HG03066 (cell line): Measurements from ENCODE around the gene NPW.
A peak's percentile ranks its signal among the peaks of the same experiment; 100 is the strongest.

Source experiments
- ATAC-seq: cut with Tn5 transposase; IDR thresholded peaks from one replicate; pipeline ENCODE4 v1.9.1; 2021; ENCODE audit warnings: low read depth; ENCODE audit not compliant: unreplicated experiment

The NPW gene

GRCh38 chr16:1983544-1984346 is 35.8 kb upstream of the NPW start, which contains the start of gene GFER:
GFER (plus strand) TSS chr16:1984193; CDS start chr16:1984219, 26 bp downstream.
- peak; percentile 75 for ATAC-seq

DNA sequence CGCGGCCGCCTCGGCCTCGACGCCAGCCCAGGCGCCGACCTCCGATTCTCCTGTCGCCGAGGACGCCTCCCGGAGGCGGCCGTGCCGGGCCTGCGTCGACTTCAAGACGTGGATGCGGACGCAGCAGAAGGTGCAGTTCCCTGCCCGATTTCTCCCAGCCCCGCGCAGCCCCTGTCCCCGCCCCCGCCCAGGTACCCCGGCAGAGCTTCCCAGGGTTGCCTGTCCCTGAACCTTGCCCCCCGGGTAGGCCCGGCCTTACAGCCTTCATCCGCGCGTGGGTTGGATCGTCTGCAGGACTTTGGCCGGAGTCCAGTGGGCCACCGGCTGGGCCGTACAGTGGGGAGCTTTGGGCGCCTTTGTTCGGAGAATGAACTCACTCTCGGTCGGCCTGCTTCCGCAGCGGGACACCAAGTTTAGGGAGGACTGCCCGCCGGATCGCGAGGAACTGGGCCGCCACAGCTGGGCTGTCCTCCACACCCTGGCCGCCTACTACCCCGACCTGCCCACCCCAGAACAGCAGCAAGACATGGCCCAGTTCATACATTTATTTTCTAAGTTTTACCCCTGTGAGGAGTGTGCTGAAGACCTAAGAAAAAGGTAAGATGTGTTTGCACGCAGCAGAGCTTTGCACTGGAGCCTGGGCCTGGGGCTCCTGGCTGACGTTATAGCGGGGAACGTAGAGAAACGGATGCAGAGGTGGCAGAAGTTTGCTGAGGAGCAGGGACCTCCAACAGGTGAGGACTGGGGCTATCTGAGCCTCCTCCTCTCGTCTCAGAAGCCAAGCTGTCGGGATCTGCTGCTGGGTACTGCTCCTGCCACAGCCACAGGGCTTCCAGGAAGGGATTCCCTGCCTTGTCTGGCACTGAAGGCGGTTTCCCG is 35.0 kb upstream of the NPW start:
- ATAC-seq, result no peak

GRCh38 chr16:1985466-1986150 is 34.0 kb upstream of the NPW start:
- no peak for ATAC-seq

- ATAC-seq, result no peak
These were observed 32.4 kb upstream of the NPW start for GRCh38 chr16:1987198-1987597.

- ATAC-seq, result no peak
These were observed 30.1 kb upstream of the NPW start, which contains the start of gene SYNGR3 for GRCh38 chr16:1989209-1990100. SYNGR3 (plus strand) TSS chr16:1989970; CDS start chr16:1990103, 133 bp downstream.

GRCh38 chr16:1990101-1990350 is 29.6 kb upstream of the NPW start:
- no peak for ATAC-seq

DNA sequence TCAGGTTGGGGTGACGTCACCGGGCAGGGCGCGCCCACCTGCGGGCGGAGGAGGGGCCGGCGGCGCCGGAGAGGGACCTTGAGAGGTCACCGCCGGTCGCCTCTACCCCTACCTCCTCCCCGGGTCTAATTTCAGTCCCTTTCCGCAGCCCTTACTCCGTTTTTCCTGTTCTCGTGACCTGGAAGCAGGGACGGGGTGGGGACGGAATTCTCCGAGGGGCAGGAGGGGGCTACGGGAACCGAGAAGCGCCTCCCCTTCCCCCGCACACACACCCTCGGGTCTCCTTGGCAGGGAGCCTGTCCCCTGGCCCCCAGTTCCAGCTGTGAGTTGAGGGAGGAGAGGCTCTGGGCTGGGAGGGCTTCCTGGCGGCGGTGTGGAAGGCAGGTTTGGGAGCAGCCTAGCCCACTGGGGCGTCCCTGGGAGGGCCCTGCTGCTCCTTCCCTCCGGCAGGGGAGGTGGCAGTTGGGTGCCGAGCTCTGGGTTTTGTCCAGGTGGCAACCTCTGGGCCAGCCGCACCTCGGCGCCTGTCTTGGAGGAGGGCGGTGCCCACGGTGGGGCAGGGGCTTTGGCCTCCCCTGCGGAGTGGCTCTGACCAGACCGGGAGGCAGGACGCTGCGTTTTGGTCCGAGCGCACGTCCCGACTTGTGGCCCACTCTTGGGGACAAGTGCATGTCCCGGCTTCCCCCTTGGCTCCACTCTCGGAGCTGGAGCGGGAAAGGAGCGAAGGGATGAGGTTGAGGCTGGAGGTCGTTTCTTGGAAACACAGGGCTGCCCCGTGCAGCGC is 29.0 kb upstream of the NPW start:
- ATAC-seq, result no peak

DNA sequence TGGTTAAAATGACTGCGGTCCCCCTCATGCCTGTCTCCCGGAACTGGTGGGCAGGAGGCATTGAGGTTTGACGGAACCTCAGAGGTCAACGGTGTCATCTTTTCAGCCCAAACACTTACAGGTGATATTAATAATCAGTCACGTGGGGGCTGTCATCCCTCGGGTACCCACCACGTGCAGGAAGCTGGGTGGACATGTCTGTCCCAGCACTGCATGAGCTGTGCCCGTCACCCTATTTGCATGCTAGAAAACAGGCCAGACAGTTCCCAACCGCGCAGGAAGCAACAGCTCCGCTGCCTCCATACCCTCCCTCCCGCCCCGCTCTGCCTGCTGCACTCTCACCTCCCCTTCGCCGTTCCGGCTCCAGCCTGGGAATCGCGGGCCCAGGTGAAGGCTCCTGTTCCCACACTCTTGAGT is 28.4 kb upstream of the NPW start:
- ATAC-seq, result no peak

DNA sequence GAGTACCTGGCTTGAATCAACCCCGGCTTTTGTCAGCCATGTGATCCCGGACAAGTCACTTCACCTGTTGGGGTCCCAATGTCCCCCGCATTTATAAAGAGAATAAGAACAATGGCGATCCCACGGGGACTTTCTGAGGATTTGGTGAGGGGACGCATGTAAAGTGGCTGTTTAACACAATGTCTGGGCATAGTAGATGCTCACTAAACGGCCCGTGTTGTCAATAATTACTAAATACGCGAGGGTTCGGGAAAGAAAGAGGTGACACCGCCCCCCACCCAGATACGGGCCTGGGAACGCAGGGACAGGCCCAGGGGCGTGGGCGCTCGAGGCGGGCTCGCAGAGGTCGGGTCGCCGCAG is 28.0 kb upstream of the NPW start:
- no peak for ATAC-seq

DNA sequence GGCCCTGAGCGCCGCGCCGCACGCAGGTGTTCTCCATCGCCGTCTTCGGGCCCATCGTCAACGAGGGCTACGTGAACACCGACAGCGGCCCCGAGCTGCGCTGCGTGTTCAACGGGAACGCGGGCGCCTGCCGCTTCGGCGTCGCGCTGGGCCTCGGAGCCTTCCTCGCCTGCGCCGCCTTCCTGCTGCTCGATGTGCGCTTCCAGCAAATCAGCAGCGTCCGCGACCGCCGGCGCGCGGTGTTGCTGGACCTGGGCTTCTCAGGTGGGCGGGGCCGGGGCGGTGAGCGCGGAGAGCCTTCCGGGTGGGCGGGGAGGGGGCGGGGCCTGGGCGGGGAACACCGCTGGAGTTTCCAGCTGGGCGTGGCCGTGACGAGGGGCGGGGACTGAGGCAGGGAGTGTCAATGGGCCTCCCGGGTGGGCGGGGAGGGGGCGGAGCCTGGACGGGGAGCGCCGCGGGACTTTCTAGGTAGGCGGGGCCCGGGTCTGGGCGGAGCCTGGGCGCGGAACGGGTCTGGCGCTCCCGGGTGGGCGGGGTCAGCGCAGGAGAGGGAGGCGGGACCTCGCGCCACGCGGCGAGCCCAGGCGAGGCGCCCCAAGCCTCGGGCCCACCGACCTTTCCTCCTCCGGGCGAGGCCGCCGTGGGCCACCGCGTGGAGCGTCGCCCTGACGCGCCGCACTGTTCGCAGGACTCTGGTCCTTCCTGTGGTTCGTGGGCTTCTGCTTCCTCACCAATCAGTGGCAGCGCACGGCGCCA is 27.5 kb upstream of the NPW start:
- ATAC-seq, result peak; percentile 38

DNA sequence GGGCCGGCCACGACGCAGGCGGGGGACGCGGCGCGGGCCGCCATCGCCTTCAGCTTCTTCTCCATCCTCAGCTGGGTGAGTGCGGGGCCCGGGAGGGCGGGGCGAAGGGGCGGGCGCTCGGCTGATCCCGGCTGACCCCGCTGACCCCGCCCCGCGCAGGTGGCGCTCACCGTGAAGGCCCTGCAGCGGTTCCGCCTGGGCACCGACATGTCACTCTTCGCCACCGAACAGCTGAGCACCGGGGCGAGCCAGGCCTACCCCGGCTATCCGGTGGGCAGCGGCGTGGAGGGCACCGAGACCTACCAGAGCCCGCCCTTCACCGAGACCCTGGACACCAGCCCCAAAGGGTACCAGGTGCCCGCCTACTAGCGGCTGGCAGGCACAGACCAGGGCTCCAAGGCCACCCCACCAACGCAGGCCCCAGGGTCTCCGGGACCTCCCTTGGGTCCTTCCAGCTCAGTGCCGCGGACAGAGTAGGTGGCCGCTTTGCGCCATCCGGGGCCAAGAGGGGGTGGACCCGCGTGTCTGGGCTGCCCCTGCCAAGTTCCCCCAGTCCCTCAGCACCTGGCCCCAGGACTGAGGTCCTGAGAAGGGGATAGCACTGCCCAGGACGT is 26.8 kb upstream of the NPW start:
- no peak for ATAC-seq

DNA sequence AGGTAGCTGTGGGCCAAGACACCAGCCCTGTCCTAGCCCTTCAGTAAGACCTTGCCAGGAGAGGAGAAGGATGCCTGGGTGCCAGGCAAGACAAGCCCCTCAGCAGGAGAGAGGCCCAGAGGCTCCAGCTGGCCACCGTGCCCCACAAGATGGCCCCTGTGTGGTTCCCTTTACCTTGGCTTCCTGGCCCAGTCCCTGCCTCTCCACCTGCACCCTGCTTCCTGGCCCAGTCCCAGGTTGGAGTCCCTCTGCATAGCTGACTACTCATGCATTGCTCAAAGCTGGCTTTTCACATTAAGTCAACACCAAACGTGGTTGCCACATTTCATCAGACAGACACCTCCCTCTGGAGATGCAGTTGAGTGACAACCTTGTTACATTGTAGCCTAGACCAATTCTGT is 25.9 kb upstream of the NPW start:
- no peak for ATAC-seq

DNA sequence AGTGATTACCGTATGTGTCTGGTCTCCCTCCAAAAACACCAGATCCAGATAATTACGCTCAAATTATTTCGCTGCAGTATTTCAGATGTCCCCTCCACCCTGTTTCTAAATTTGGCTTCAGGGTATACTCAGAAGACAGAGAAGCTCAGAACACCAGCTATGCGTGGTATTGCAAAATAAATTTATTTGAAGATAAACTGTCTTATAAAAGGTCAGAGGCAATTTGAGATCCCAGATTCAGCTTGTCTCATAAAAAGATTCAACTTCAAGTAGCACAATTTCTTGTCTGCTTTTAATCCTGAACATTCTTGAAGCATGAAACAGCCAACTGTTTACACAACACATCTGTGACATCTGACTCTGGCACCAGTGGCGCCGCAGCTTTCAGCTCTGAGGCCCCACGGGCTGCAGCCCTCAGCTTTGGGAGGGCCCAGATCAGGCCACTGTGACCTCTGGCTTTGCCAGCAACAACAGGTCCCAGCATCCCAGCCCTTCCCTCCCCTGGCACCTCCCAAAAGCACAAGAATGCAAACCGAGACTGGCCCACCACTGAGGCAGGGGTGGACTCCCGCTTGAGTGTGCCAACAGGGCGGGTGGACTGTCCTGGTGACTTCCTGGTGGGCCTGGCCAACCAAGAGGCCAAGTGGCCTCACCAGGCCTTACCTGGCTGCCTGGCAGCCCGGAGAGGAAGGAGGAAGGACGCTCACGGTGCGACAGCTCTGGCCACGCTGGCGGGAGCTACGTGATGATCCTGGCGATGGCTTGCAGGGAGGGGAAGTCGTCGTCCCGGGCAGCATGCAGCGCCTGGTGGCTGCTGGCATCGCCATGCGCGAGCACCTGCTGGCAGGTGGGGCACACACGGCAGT is 21.9 kb upstream of the NPW start:
- ATAC-seq, result no peak

DNA sequence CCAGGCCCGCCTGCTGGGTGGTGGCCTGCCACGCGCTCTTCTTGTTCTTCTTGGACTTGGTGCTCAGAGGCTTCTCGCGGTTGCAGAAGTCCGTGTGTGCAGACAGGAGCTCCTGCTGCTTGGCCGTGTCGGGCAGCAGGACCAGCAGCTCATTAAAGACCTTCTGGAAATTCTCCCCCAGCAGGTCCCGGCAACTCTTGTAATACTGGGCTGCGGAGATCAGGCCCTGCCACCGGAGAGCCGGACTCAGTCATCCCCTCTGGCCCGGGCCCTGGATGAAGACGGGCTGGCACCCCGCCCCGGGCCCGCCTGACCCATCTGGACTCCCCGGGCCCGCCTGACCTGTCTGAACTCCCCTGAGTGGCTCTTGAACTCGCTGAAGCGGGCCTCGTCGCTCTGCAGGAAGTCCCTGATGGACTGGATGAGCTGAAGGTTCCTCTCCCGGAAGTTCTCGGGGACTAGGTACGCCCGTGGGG is 21.2 kb upstream of the NPW start:
- ATAC-seq, result no peak

GRCh38 chr16:1998852-1999801 is 20.5 kb upstream of the NPW start:
- no peak for ATAC-seq

DNA sequence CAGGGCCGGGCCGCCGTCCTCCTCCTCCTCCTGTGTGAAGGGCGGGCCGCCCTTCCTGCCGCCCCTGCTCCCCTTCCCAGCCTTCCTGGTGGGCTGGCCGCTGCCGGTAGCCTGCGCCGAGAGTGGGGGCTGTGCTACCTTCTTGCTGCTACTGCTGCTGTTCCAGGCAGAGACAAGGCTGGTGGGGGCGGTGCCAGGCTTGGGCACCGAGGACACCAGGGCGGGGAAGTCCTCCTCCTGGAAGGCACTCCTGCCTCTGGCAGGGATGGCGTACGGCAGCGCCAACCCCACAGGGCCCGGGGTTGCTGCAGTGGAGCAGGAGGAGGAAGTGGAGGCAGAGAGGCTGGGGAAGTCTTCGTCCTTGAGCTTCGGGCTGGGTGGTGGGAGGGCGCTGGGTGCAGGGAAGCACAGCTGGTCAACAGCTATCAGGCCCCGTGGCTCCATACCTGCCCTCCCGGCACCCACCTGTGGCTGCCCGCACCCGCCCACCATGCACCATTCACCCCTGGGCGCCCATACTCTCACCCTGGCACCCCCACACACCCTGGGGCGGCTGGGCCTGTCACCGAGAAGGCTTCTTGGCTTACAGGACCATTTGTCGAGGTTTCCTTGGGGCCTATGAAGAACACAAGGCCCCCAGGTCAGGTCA is 19.6 kb upstream of the NPW start:
- no peak for ATAC-seq
